Kidney glomerular epithelial cell (primary cell): ENCODE data around the gene COL5A1.

Source experiments
- DNase-seq: peaks from one replicate; lab custom pipeline; 2025; lab: John Stamatoyannopoulos, UW

The COL5A1 gene

DNA sequence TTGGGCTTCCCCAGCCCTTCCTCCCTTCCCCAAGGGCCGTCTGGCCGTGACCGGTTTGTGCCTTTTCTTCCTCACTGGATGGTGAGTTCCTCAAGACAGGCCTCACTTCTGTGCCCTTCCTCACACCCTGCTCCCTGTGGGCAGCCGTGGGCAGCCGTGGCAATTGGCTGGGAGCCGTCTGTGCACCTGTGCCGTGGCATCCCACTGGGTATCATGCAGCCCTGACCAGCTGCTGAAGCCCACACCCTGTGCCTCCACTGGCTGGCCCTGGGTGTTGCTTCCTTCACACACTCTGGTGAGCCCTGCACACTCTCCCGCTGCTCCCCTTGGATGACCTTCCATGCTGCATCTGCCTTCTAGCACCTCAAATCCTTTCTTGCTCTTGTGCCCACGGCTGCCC lies 100.2 kb downstream of the COL5A1 start:
- DNase-seq, result no peak

- no peak for DNase-seq
These were observed 101.4 kb downstream of the COL5A1 start for GRCh38 chr9:134742822-134743535.

- no peak for DNase-seq
These were observed 102.2 kb downstream of the COL5A1 start for GRCh38 chr9:134743853-134744252.

GRCh38 chr9:134744385-134745295 lies 103.0 kb downstream of the COL5A1 start:
- DNase-seq, result no peak

GRCh38 chr9:134747951-134748489 lies 106.4 kb downstream of the COL5A1 start:
- DNase-seq, result no peak

DNA sequence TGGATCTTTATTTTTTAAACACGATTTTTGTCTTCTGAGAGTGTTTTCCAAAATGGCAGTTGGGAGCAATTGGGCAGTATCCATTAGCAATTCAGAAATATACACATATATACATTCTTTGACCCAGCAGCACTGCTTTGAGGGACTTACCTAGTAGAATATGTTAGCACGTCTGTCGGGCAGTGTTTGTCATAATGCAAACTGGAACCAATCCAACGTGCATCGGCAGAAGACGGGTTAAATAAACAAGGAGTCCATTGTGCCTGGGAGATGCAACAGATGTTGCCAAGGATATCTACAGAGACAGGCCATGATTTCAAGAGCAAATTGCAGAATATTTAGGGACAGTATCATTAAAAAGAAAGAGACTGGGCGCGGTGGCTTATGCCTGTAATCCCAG lies 107.0 kb downstream of the COL5A1 start:
- no peak for DNase-seq

- no peak for DNase-seq
These were observed 109.0 kb downstream of the COL5A1 start for GRCh38 chr9:134750450-134751155.

DNA sequence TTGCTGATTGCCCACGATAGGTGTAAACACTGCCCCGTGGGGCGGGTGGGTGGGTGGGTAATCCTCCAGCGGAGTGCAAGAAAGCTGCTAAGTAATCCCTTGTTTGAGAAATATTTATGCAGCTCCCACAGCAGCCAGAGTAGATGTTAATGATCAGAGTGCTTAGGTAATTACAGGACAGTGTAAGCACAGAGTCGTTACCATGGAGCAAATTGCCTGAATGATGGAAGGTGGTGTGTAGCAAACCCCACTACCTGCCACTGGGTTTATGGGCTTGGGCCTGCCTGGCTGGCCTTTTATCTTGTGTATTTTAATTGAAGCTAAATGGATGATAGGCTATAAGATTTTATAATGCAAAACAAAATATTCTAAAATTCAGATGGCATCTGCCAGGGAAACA lies 110.0 kb downstream of the COL5A1 start:
- DNase-seq, result no peak

DNA sequence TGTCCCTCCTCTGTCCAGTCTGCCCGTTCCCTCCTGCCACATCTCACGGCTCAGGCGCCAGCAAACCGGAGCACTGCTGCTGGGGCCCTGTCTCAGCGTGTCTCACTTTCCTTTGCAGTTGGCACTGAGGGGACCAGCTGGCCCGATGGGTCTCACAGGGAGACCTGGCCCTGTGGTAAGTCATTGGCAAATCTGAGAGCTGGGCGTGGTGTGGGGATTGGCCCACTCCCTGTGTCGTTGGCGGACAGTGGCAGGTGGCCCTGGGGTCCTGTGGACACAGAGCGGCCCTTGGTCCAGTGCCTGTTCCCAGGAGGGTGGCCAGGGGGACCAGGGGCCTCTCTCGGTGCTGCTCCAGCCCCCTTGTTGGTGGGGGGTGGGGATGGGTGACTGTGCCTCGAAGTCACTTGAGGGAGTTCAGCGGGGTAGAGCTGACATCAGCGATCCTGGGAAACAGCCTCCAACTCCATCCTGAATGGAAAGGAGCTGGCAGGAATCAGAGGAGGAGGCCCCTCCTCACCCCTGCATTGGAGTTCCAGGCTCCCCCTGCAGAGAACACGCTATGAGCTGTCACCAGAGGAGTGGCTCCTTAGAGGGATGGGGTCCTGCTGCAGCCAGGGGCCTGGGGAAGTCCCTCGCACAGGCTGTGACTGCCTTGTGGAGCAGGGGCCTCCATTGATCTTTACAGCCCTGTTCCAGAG lies 111.0 kb downstream of the COL5A1 start:
- no peak for DNase-seq

GRCh38 chr9:134753191-134753590 lies 111.6 kb downstream of the COL5A1 start:
- no peak for DNase-seq

GRCh38 chr9:134755221-134755907 lies 113.8 kb downstream of the COL5A1 start:
- DNase-seq, result no peak

DNA sequence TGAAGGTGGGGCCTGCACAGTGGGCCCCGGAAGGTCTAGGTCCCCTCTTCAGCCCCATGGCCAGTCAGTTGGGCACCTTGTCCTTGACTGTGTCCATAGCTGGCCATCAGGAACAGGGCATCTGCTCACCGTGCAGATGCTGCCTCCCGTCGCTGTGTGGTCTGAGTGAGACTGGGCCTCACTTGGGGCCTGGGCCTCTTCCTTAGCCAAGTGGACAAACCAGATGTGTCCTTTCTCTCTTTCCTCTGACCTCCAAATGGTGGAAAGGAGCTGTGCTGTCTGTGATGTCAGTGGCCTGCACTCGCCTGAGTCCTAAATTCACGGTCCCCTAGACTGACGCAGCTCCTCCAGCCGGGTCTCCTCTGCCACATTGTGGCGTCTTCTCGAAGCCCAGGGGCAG lies 114.5 kb downstream of the COL5A1 start:
- DNase-seq, result no peak

GRCh38 chr9:134757216-134757975 lies 115.8 kb downstream of the COL5A1 start:
- DNase-seq, result no peak

DNA sequence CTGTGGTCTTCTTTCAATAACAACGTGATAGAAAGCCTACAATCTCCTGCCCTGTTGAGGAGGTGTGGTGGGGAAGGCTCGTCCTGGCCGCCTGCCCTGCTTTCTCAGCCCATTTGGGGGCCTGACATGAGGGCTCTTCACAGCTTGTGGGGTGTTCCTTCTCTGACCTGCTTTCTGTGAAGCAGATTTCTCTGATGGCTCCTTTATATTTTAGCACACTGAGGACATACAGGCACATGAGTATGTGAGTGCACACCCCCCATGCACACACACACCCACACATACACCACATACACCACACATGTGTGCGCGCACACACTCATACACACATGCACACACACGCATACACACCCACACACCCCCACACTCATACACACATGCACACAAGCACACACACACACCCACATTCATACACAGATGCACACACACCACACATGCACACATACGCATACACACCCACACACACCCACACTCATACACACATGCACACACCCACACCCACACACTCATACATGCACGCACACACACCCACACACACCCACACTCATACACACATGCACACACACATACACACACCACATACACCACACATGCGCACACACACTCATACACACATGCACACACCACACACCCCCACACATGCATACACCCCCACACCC lies 117.5 kb downstream of the COL5A1 start:
- DNase-seq, result no peak

DNA sequence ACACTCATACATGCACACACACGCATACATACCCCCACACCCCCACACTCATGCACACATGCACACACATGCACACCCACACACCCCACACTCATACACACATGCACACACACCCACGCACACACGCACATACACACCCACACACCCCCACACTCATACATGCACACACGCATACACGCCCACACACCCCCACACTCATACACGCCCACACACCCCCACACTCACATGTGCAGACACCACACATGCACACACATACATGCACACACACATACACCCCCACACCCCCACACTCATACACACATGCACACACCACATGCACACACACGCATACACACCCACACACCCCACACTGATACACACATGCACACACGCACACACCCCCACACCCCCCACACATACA lies 118.3 kb downstream of the COL5A1 start:
- DNase-seq, result no peak

- DNase-seq, result no peak
These were observed 119.3 kb downstream of the COL5A1 start for GRCh38 chr9:134760750-134761420.

- no peak for DNase-seq
These were observed 123.1 kb downstream of the COL5A1 start for GRCh38 chr9:134764473-134765269.

GRCh38 chr9:134765785-134766184 lies 124.2 kb downstream of the COL5A1 start:
- no peak for DNase-seq
